Heart left ventricle (tissue), 13 donors: Measurements from ENCODE around the gene TPM3.

Source experiments
- CTCF ChIP-seq, 12 donors: fragments of 200-600 bp; sonication (generic) in 4 of 12; IDR thresholded peaks; one replicate each; pipeline versions ENCODE4 v1.5.0 to v1.8.0; 2018 to 2022; ENCODE audit warnings: antibody characterized with exemption in 12 of 12, mild to moderate bottlenecking in 5 of 12
- POLR2A ChIP-seq, 2 donors: fragments of 450-650 bp; IDR thresholded peaks; one replicate each; pipeline ENCODE4 v1.6.1; 2017; ENCODE audit warnings: antibody characterized with exemption in 2 of 2, mild to moderate bottlenecking in 2 of 2, moderate library complexity in 2 of 2
- donor health status: ischemic (EF 13 %, LVEDD 7.1; RV severe dilation, severe dysfunction).
- donor health status: DM: no; HTN: yes; CAD: no.
- donor health status: DM: no; HTN: no; CAD: no.
- donor health status: ischemic (EF 25% LVEDD 6.9; RV normal size, moderate dysfunction).
- donor health status: ischemic (EF 25% LVEDD 5.7; RV mildly dilated, moderate dysfunction).
- donor health status: ischemic (EF 35%, LVEDD 5.7; RV mildly dilated, moderate dysfunction).
- donor health status: nonischemic (EF 11% LVEDD 7.7; RV severe dilation, severe dysfunction).
- donor health status: DM: yes; HTN: yes; CAD: no.
- donor health status: PGD.
- donor health status: ischemic (EF 29% LVEDD 5.4; RV normal size, mild dysfunction).
- donor health status: nonischemic (EF 23%, LVEDD 6.1; RV moderate dilation, normal function).

DNA sequence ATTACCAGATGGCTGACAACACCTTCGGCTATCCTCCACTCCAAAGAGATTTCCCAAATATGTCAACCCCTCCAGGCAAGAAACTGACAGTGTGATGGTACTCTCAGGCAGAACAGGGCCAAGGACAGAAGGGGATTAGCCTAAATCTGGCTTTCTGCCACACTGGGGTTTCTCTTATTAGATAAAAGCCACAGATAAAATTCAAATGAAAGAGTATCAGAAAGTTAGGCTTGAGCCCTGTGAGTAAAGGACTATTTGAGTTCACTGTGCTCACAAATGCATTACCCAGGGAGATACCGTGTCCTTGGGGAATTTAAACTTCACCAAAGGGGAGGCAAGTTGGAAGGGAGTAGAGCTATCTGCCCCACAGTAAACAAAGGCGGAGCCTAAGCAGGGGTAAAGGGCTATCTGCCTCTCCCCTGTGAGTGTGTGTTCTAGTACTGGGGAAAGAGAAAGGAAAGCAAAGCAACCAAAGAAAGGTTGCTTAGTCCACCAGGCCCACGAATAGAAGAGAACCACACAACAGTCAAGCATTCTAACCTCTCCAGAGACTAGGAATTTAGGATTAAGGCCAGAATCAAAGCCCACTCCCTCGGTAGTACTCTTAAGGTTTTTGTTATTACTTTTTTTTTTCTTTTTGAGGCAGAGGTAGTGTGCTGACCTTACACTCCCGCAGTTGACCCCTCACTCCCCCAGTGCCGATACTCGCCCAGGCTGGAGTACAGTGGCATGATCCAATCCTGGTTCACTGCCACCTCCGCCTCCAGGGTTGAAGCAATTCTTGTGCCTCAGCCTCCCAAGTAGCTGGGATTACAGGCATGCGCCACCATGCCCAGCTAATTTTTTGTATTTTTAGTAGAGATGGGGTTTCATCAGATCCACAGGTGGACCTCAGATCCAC is 12.7 kb downstream of the TPM3 start:
- TF ChIP-seq CTCF (IDR thresholded peaks at IDR 0.05), result no peak
- no peak for TF ChIP-seq POLR2A (IDR thresholded peaks at IDR 0.05)
